NCI-H526 treated with DMSO at 0.1 percent for 48 hours (cell line): ENCODE measurements around the gene NUFIP2.
A peak's percentile ranks its signal among the peaks of the same experiment; 100 is the strongest.
"Not testable (repeated sequence)": the region's sequence is repeated elsewhere in the genome, so short reads cannot be mapped to it uniquely, and the experiment has no call there.

Experiments used
- DNase-seq: peaks from one replicate; lab custom pipeline; 2025; lab: John Stamatoyannopoulos, UW

The NUFIP2 gene, protein sequence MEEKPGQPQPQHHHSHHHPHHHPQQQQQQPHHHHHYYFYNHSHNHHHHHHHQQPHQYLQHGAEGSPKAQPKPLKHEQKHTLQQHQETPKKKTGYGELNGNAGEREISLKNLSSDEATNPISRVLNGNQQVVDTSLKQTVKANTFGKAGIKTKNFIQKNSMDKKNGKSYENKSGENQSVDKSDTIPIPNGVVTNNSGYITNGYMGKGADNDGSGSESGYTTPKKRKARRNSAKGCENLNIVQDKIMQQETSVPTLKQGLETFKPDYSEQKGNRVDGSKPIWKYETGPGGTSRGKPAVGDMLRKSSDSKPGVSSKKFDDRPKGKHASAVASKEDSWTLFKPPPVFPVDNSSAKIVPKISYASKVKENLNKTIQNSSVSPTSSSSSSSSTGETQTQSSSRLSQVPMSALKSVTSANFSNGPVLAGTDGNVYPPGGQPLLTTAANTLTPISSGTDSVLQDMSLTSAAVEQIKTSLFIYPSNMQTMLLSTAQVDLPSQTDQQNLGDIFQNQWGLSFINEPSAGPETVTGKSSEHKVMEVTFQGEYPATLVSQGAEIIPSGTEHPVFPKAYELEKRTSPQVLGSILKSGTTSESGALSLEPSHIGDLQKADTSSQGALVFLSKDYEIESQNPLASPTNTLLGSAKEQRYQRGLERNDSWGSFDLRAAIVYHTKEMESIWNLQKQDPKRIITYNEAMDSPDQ

DNA sequence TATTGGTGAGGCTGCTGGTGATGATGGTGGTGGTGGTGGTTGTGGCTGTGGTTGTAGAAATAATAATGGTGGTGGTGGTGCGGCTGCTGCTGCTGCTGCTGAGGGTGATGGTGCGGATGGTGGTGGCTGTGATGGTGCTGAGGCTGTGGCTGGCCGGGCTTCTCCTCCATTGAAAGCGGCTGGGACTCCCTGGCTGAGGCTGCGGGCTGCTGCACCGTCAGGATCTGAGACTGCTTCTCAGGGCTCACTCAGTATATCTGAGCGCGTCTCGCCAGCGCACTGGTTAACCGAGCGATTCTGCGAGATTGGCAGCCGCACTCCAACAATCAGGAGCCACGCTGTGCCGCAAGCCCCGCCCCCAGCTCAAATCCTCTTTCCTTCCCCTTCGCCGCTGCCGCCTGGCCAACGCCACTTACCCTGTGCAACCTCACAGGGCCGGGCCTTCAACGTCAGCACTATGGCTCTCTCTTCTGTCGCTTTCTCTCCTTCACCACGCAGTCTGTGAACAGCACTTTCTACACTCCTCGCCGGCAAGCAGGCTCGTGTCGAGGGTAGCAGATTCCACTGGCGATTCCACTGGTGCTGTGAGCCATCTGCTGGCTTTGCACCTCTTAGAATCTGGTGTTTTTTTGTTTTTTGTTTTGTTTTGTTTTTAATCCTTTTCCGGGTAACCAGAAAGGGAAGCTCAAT lies at the start of gene NUFIP2:
Gene NUFIP2 (minus strand): TSS at position 259 of the 690 bp plus-strand sequence. CDS start 89 bp downstream, at position 170.
- peak; percentile 99 for DNase-seq

DNA sequence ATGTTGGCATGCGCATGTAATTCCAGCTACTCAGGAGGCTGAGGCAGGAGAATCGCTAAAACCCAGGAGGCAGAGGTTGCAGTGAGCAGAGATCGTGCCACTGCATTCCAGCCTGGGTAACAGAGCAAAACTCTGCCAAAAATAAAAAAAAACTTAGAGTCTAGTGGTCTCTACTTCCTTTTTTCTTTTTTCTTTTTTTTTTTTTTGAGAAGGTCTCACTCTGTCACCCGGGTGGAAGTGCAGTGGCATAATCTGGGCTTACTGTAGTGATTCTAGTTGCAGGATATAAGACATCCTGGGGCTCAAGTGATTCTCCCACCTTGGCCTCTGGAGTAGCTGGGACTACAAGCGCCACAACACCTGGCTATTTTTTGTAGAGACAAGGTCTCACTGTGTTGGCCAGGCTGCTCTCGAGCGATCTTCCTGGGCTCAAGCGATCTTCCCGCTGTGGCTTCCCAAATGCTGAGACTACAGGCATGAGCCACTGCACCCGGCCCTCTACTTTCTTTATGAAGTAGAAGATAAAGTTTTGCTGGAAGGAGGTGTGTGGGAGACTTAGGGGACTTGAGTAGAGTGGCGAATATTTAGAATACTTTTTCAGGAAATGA lies 48.3 kb upstream of the NUFIP2 start:
- DNase-seq: no peak

DNA sequence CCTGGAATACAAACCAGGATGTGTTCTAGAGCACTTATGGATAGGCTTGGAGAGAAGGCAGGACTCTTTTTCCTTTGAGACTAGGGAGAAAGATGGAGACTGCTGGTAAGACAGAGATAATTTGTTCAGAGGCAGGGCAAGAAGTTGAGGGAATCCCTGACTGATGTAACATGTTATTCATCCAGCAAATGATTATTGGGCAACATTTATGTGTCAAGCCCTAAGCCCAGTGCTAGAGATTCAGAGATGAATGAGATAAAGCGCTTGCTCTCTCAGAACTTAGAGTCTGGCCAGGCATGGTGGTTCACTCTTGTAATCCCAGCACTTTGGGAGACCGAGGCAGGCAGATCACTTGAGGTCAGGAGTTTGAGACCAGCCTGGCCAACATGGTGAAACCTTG lies 47.8 kb upstream of the NUFIP2 start:
- DNase-seq: no peak

DNA sequence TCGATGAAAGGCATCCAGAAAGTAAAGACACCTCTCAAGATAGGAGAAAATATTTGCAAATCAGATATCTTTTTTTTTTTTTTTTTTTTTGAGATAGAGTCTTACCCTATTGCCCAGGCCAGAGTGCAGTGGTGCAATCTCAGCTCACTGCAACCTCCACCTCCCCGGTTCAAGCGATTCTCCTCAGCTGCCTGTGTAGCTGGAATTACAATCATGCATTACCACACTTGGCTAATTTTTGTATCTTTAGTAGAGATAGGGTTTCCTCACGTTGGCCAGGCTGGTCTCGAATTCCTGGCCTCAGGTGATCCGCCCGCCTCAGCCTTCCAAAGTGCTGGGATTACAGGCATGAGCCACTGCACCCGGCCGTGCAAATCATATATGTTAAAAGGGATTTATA lies 45.1 kb upstream of the NUFIP2 start:
- DNase-seq: not testable (repeated sequence)

DNA sequence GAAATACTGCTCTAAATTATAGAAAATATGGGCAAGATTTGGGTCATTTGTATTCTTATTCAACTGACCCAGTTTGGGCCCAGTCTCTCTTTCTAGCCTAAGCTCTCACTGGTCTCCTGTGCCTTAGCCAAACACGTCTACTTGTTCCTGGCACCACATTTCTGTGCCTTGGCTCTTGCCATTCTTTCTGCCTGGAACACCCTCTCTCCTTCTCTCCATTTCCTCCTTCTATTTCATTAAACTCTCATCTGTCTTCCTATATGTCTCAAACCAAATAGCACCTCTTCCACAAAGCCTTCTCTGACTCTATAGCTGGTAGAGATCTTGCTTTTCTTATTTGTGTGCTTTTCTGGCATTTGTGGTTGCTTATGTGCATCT lies 37.7 kb upstream of the NUFIP2 start:
- DNase-seq: no peak

DNA sequence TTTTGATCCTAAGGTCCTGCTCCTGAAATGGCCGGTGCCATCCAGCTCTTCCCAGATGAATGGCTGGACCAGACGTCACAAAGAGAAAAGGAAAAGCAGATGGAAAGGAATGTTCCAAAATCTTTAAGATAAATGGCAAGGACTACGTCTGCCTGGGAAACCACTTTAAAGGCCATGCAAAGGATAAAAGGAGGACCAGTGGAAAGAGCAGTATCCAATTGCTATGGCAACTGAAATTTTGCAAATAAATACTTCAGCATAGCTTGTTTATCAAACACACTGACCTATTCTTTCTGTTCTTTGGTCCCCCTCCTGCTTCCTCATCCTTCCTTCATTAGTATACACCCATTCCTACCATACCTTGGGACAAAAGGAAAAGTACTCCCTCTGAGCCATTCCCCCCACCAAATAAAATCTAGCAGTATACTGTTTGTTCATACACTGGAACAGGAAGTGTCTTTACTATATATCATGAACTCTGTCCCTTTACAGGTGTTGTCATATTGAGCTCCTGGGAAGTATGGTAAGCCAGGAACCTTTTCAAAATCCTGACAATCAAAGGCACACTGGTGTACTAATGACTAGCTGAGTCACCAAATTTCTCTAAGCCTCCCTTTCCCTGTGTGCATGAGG lies 37.2 kb upstream of the NUFIP2 start:
- no peak for DNase-seq

DNA sequence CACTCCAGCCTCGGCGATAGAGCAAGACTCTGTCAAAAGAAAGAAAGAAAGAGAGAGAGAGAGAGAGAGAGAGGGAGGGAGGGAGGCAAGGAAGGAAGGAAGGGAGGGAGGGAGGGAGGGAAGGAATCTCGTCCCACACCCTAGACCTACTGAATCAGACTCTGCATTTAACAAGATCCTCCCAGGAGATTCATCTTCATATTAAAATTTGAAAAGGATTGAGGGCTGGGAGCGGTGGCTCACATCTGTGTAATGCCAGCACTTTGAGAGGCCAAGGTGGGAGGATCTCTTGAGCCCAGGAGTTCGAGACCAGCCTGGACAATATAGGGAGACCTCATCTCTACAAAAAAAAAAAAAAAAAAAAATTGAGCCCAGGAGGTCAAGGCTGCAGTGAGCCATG lies 33.5 kb upstream of the NUFIP2 start:
- DNase-seq: no peak

DNA sequence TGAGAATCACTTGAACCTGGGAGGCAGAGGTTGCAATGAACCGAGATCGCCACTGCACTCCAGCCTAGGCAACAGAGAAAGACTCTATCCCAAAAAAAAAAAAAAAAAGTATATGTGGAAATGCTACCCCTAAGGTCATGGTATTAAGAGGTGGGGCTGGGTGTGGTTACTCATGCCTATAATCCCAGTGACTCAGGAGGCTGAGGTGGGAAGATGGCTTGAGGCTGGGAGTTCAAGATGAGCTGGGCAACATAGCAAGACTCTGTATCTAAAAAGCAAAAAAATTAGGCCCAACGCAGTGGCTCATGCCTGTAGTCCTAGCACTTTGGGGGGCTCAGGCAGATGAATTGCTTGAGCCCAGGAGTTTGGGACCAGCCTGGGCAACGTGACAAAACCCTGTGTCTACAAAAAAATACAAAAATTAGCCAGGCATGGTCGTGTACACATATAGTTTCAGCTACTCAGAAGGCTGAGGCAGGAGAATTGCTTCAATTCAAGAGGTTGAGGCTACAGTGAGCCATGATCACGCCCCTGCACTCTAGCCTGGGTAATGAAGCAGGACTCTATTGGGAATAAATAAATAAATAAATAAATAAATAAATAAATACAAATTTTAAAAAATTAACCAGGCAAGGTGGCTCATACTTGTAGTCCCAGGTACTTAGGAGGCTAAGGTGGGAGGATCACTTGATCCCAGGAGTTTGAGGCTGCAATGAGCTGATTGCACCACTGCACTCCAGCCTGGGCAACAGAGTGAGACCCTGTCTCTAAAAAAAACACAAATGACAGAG lies 32.3 kb upstream of the NUFIP2 start:
- DNase-seq: no peak

DNA sequence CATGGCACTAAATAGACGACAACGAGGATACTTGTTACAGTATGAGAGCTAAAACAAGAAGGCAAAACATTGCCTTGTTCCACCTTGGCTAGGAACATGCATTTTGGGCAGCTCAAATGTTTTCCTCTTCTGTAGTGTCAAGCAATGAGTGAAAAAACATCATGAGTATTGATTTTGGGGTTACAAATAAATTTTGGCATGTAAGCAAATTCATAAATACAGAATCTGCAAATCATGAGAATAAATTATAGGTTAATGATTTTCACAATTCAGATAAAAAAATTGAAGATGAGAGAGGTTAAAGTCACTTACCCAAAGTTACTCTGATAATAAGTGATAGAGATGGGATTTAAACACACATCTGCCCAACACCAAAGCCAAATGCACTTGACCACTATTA lies 28.4 kb upstream of the NUFIP2 start:
- no peak for DNase-seq

DNA sequence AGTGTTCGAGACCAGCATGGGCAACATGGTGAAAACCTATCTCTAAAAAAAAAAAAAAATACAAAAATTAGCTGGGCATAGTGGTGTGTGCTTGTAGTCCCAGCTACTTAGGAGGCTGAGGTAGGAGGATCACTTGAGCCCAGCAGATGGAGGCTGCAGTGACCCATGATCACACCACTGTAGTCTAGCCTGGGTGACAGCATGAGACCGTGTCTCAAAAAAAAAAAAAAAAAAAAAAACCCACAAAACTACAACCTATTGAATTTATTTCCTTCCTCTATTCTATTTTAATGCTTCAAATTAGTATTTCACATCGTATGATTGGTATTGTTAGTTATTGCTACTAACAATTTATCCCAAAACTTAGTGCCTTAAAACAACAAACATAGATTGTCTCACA lies 9.4 kb upstream of the NUFIP2 start:
- no peak for DNase-seq

DNA sequence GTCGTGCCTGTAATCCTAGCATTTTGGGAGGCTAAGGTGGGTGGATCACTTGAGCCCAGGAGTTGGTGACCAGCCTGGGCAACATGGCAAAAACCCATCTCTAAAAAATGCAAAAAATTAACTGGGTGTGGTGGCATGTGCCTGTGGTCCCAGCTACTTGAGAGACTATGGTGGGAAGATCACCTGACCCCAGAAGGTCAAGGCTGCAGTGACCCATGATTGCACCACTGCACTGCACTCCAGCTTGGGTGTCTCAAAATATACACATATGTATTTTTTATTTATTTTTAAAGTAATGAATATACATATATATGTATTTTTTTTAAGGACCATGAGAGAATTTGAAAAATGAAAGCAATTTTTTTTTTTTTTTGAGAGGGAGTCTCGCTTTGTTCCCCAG lies 5.1 kb upstream of the NUFIP2 start:
- DNase-seq: no peak

DNA sequence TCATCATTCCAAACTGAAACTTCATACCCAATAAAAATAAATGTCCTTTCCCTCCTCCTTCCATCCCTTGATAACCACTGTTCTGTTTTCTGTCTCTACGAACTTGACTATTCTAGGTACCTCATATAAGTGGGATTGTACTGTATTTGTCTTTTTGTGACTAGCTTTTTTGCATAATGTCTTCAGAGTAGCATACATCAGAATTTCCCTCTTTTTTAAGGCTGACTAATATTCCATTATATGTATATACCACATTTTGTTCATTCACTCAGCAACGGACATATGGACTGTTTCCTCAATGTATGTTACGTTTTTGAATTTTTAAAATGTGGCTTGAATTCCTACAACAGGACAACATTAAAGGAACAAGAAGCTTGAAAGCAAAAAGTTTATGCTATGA lies 1.5 kb upstream of the NUFIP2 start:
- no peak for DNase-seq

DNA sequence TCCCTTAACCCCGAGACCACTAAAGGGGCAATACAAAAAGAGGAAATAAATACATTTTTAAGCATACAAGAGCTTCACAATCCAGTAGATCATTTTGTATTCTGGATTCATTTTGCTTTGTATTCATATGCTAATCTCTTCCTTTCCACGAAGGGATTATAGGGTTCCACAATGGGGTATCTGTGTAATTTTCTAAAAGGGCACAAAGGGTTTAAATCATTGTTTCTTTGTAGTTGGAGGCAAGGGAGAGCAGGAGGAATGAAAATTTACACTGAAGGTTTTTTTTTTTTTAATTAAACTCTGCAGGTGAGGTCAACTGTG lies 592 bp upstream of the NUFIP2 start:
- DNase-seq: no peak

DNA sequence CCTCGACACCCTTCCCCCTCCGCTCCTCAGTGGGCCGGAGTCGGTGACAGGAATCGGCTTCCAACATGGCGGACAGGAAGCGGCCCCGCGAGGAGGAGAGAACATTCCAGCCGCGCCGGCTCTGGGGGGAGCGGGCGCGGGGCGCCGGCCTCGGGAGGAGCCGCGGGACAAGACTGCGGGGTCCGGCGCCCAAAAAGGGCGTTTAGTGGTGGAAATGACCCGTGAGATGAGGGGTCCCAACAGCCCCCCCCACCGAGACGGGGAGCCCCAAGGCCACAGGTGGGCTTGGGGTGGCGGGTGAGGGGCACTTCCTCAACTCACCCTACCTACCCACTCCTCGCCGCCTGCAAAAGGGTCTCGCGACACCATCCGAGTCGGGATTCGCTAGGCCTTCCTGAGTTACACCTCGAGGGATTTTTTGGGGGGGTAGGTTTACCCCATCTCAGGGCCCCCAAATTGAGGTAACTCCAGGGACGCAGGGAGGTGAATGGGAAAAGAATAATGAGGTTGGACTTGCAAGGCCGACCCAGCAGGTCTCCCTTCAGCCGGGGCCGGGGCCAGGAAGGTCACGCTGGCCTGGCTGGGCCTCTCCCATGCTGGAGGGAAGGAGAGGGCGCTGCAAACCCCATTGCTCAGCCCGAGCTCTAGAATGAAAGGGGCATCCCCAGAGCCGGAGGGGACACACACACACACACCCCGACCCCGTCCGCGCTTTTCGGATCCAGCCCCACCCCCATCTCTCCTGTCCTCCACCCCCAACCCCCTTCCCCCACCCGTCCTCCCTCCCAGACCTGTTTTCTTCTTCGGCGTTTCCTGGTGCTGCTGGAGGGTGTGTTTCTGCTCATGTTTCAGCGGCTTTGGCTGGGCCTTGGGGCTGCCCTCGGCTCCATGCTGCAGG lies 707 bp downstream of the NUFIP2 start:
- DNase-seq: peak; percentile 85

DNA sequence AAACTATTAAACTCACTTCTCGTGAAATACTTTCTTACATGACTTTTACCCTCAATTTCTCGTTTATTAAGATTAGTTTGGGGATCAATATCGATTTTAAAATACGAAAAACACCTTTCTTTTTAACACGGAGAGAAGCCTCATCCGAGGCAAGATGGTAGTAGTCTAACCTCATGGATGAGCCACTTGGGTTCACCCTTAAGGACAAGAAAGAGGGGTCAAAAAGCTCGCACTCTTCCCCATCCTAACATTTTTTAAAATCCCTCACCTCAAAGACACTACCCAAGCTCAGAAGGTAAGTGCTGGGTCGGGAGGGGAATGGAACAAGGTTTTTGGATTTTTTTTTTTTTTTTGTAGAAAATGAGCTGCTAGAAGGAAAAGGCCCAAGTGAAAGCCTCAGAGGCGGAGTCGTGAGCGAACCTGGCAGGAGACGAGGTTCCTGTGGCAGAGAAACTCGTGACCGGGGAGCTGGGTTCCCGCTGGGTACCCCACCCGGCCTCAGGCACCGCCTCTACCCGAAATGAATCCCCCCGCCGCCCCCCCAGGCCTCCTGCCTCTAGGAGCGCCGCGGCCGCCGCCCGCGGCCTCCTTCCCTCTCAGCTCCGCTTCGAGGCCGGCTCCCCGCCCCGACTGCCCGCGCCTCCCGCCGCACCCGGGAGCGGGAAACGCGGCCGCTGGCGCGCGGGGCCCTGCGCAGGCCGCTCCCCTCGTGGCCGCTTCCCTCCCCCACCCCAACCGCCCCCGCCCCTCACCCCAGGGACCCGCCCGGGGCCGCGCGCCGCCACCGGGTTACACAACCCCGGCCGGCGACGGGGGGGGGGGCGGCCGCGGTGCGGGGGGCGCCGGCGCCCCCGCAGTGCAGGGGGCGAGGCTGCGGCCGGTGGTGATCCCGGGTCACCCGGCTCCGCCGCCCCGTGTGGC lies 1.6 kb downstream of the NUFIP2 start:
- peak; percentile 44 for DNase-seq

DNA sequence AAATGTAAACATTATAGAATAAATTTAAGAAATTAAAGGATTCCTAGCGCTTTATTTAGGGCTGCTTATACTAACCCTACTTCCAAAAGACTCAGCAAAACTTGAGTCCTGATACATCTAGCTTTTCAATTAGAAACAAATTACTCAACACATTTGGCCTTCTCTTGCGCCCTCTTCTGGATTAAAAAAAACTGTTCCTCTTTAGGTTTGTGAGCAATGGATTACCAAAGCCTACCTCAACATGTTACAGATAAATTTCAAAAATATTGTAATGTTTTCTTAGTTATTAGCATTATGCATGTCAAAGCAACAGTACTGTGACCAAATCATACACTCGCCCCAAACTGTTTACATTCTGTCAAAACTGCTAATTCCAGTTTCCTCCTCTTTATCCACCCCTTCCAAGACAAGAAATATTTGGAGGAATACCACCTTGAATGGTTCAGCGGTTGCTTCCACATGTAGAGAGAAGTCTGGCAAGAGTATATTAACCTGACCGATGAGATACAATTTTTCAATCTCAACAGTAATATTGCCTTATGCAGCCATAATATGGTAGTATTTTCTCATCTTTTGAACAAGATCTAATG lies 2.7 kb downstream of the NUFIP2 start:
- DNase-seq: peak; percentile 84

DNA sequence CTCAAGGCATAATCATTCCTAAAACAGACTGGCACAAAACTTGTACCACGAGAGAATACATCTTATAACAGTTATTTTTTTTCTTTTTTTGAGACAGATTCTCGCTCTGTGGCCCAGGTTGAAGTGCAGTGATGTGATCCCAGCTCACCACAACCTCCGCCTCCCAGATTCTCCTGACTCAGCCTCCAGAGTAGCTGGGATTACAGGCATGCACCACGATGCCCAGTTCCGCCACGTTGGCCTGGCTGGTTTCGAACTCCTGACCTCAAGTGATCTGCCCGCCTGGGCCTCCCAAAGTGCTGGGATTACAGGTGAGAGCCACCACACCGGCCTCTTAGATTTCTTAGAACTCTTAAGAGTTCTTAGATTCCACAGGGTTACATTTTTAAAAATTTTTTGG lies 4.1 kb downstream of the NUFIP2 start:
- DNase-seq: no peak

DNA sequence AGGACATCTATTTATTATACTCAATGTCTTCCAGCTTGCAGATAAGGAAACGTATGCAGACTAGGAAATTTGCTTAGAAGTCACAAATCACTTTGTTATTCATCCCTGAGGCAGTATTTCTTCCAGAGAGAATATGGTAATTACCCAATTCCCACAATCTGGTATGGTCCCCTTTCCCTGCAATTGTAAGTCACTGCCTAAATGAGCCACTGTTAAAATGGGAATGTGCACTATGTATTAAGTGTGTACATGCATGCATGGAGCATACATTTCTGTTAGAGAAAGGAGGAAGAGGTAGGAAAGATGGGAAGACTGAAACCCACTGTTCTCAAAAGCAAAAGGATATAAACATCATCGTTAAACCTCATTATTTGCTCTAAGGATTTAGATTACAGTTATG lies 10.0 kb downstream of the NUFIP2 start:
- DNase-seq: peak; percentile 53

DNA sequence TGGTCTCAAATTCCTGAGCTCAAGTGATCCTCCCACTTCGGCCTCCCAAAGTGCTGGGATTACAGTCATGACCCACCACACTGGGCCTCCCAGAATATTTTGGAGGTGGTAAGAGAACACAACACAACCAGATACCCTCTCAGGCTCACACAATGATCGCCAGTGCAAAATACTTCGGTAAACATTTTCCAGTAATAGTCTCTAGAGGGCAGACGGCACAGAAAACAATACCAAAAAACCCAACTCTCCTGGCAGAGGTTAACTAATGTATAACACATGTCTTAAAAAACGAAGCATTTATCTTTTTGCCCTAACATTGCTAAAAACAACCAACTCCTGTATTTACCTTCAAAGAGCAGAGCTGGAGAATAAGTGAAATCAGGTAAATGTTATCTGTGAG lies 10.5 kb downstream of the NUFIP2 start:
- no peak for DNase-seq
